Activated CD8-positive, alpha-beta memory T cell treated with anti-CD3 and anti-CD28 coated beads, Interleukin-2, amount 10 ng/mL, durations not matched to agents 7 days and 5 days (primary cell): ENCODE results near the gene USP49. TPM values are rescaled to one million over a fixed set of nuclear protein-coding genes. Genes with fewer than 3 reads are reported as not detected.

Source experiments
- ATAC-seq: fragments of 150-1000 bp; cut with Tn5 transposase; one replicate; pipeline ENCODE4 v1.10.0; 2021; ENCODE audit warnings: moderate library complexity
- CTCF ChIA-PET: fragments of 350-600 bp; sonication (Branson Sonifier 250); formaldehyde crosslinking; loops from one replicate; lab custom pipeline; 2021; ENCODE audit warnings: antibody characterized with exemption; lab: Charles Lee
- DNase-seq: peaks from one replicate; pipeline ENCODE4 v3.0.0-alpha.2; 2020
- H3K27ac Mint-ChIP-seq: one replicate; pipeline ENCODE4 v1.8.0; 2021; ENCODE audit warnings: mild to moderate bottlenecking, mixed read lengths
- H3K27me3 Mint-ChIP-seq: one replicate; pipeline ENCODE4 v1.8.0; 2021; ENCODE audit warnings: mixed read lengths
- H3K36me3 Mint-ChIP-seq: one replicate; pipeline ENCODE4 v1.8.0; 2021; ENCODE audit warnings: mild to moderate bottlenecking, mixed read lengths
- H3K4me1 Mint-ChIP-seq: one replicate; pipeline ENCODE4 v1.8.0; 2021; ENCODE audit warnings: mixed read lengths
- H3K4me3 Mint-ChIP-seq: one replicate; pipeline ENCODE4 v1.8.0; 2021; ENCODE audit warnings: mild to moderate bottlenecking, moderate library complexity, mixed read lengths
- H3K9me3 Mint-ChIP-seq: one replicate; pipeline ENCODE4 v1.8.0; 2022; ENCODE audit warnings: low read depth, mixed read lengths
- total RNA-seq, 2 experiments: library from RNA; stranded (reverse); gene quantifications; one replicate each; pipeline ENCODE4 v1.2.3, GENCODE V29; 2021

Gene USP49
- total RNA-seq, 2 experiments from 2014 or later, result 7.7 to 9.1 TPM

DNA sequence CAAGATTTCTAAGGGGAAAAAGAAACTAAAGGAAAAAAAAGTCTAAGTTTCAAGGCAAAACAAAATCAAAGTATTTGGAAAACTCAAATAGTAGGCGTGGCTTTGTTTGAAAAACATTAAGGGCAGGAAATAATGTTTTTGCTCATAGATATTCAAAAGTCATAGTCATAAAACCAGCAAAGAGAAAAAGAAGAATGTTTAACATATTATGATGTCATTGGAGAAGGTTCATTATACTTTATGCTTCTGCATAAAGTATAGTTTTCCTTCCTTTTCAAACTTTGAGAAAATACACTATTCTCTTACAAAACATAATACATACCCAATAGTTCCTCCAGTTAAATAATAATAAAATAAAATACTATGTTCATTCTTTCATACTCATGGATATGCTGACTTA is 13.7 kb downstream of the USP49 start:
- DNase-seq, result no peak
- Mint-ChIP-seq H3K27me3 (no peaks in the 10 kb centered on the region), H3K4me1 (no peaks in the 10 kb centered on the region), H3K9me3 (no peaks in the 10 kb centered on the region), H3K27ac (no peak overlapping the region), H3K36me3 (peaks cover 2% of the 10 kb centered on the region), H3K4me3 (no peak overlapping the region)
- no peak for ATAC-seq
- CTCF ChIA-PET, result no interaction called here

DNA sequence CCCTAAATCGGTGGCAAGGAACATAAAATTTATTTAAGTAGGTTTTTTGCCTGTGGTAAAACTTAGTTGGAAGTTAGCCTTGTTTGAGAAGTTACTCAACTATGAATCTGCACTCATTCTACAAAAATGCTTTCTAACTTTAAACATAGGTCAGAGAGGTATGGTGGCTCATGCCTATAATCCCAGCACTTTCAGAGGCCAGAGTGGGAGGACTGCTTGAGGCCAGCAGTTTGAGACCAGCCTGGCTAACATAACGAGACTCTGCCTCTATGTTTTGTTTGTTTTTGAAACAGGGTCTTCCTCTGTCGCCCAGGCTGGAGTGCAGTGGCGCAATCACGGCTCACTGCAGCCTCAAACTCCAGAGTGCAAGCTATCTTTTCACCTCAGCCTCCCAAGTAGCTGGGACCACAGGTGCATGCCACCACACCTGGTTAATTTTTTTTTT is 16.2 kb downstream of the USP49 start:
- ATAC-seq (no peak), DNase-seq (no peak)
- no peak overlapping the region for H3K27ac Mint-ChIP-seq
- H3K9me3 Mint-ChIP-seq, result no peaks in the 10 kb centered on the region
- no peak overlapping the region for H3K4me3 Mint-ChIP-seq
- H3K36me3 Mint-ChIP-seq, result peaks cover 2% of the 10 kb centered on the region
- no peaks in the 10 kb centered on the region for H3K27me3 Mint-ChIP-seq
- CTCF ChIA-PET, result no interaction called here
- H3K4me1 Mint-ChIP-seq, result no peaks in the 10 kb centered on the region

DNA sequence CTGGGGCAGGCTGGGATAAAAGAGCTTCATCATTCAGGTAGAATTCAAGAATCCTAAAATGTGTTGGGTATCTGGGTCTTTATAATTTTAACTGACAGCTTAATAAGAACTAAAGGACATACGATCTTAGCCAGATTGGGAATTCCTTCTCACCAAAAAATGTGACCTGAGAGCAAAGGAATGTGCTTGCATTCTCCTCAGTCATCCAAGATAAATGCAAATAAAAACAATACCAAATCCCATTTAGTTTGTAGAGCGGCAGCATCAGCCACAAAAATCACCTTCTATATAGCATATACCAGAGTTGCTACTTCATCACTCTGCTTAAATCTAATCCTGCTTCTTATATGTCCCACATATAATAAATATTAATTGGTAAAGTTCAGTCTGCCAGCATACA is 16.9 kb downstream of the USP49 start:
- no peaks in the 10 kb centered on the region for H3K4me1 Mint-ChIP-seq
- ATAC-seq (no peak), DNase-seq (no peak)
- no peaks in the 10 kb centered on the region for H3K9me3 Mint-ChIP-seq
- H3K36me3 Mint-ChIP-seq, result peaks cover 2% of the 10 kb centered on the region
- CTCF ChIA-PET, result interaction anchor here (1.4 kb wide), 1 partner anchor 166 kb away, joined by 3 read pairs; no protein-coding TSS in a partner anchor
- no peak overlapping the region for H3K27ac Mint-ChIP-seq
- H3K27me3 Mint-ChIP-seq, result no peaks in the 10 kb centered on the region
- H3K4me3 Mint-ChIP-seq, result no peak overlapping the region

DNA sequence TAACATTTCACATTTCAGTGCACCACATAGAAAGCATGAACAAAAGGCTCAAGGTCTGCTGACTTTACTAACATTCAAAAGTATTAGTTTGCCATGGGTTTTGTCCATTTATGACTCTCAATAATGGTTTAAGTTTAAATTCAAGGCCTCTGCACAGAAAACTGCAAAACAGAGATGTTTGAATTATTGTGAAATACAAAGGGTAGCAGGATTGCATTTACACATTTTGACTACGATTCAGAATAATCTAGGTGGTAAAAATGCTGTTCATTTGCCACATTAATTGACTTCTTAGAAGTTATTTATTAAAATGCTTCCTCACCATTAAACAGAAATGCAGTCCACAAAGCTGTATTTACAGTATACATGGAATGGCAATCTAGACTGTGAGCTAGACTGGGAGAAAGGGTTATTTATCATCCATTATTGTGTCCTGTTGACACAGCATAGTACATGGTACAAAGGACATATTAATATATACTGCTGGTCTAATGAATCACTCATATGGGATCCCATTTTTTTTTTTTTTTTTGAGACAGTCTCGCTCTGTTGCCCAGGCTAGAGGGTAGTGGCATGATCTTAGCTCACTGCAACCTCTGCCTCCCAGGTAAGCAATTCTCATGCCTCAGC is 18.0 kb downstream of the USP49 start:
- no peaks in the 10 kb centered on the region for H3K27me3 Mint-ChIP-seq
- H3K4me3 Mint-ChIP-seq, result no peak overlapping the region
- peaks cover 2% of the 10 kb centered on the region for H3K36me3 Mint-ChIP-seq
- CTCF ChIA-PET, result interaction anchor here (1.4 kb wide), 2 partner anchors 33 to 167 kb away, joined by 3 read pairs; no protein-coding TSS in a partner anchor
- DNase-seq (no peak), ATAC-seq (no peak)
- no peak overlapping the region for H3K27ac Mint-ChIP-seq
- no peaks in the 10 kb centered on the region for H3K4me1 Mint-ChIP-seq
- H3K9me3 Mint-ChIP-seq, result no peaks in the 10 kb centered on the region

DNA sequence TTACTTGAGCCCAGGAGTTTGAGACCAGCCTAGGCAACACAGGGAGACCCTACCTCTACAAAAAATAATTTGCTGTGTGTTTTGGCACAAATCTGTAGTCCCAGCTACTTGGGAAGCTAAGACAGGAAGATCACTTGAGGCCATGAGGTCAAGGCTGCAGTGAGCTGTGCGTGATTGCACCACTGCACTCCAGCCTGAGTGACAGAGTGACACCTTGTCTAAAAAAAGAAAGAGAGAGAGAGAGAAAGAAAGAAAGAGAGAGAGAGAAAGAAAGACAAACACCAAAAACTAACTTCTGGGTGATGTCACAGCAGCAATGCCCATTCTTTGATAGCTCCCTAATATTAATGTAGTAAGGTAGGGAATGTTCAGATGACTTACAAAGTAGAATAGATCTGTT is 20.4 kb downstream of the USP49 start:
- H3K27ac Mint-ChIP-seq, result no peak overlapping the region
- no peak for ATAC-seq
- CTCF ChIA-PET, result interaction anchor here (1.4 to 1.6 kb wide), 2 partner anchors 46 to 87 kb away, joined by 4 to 5 read pairs; partner anchors contain the start of genes BYSL, MED20 and TOMM6
- H3K4me1 Mint-ChIP-seq, result peaks cover 4% of the 10 kb centered on the region
- no peaks in the 10 kb centered on the region for H3K27me3 Mint-ChIP-seq
- DNase-seq, result no peak
- H3K9me3 Mint-ChIP-seq, result no peaks in the 10 kb centered on the region
- no peak overlapping the region for H3K4me3 Mint-ChIP-seq
- H3K36me3 Mint-ChIP-seq, result peaks cover 2% of the 10 kb centered on the region

DNA sequence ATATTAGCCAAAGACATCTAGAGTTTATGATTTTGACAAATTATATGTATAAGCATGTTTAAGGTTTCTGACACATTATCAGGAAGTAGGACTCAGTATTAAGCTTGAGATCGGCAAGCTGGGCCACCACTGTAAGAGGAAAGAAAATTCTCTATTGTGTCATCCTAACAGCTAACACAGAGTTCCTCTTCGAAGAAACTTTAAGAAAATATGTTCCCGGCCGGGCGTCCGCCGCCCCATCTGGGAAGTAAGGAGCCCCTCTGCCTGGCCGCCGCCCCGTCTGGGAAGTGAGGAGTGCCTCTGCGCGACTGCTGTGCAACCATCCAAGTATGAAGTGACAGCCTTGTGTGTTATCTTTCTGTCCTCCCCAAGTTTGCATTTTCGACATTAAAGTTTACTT is 23.0 kb downstream of the USP49 start:
- no peak overlapping the region for H3K4me3 Mint-ChIP-seq
- ATAC-seq (no peak), DNase-seq (no peak)
- H3K9me3 Mint-ChIP-seq, result no peaks in the 10 kb centered on the region
- H3K4me1 Mint-ChIP-seq, result peaks cover 4% of the 10 kb centered on the region
- no peak overlapping the region for H3K27ac Mint-ChIP-seq
- no peaks in the 10 kb centered on the region for H3K27me3 Mint-ChIP-seq
- H3K36me3 Mint-ChIP-seq, result peaks cover 2% of the 10 kb centered on the region
- CTCF ChIA-PET, result no interaction called here

DNA sequence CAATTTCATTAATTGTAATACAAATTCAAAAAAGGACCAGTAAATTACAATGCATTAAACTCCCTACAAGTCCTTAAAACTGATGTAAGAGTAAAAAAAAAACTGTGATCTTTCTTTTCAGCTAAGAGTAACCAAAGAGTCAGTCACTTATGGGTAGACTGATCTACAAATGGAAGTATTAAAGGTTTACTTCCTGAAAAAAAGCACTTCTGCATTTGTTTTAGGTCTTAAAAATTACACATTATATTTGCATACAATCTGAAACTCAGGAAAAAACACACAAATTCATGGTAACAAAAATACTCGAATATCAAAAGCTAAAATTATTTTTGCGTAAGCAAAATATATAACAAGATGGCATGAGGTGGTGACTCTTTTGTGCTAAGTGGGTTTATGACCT is 23.5 kb downstream of the USP49 start:
- Mint-ChIP-seq H3K27me3 (no peaks in the 10 kb centered on the region), H3K4me1 (peaks cover 4% of the 10 kb centered on the region), H3K9me3 (no peaks in the 10 kb centered on the region), H3K36me3 (peaks cover 2% of the 10 kb centered on the region), H3K4me3 (no peak overlapping the region), H3K27ac (no peak overlapping the region)
- ATAC-seq, result no peak
- DNase-seq, result no peak
- CTCF ChIA-PET, result no interaction called here

DNA sequence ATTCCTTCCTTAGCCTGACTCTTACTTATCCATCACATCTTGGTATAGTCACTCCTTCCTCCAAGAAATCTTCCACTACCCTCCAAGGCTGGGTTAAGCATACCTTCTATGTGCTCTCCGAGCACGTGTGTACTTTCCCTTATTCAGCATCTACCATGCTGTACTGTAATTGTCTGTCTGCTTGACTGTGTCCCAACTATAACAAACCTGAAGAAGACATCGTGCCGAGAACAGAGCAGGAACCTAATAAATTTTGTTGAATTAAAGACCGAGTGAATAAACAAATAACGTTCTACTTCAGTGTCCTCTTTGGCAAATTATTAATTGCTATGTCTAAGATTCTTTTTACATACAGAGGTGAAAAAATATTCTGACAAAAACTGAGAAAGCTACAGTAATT is 35.8 kb downstream of the USP49 start:
- DNase-seq, result no peak
- ATAC-seq, result no peak
- Mint-ChIP-seq H3K27me3 (no peaks in the 10 kb centered on the region), H3K9me3 (no peaks in the 10 kb centered on the region), H3K27ac (no peak overlapping the region), H3K4me1 (no peaks in the 10 kb centered on the region), H3K4me3 (no peak overlapping the region), H3K36me3 (peaks cover 1% of the 10 kb centered on the region)
- CTCF ChIA-PET, result no interaction called here

DNA sequence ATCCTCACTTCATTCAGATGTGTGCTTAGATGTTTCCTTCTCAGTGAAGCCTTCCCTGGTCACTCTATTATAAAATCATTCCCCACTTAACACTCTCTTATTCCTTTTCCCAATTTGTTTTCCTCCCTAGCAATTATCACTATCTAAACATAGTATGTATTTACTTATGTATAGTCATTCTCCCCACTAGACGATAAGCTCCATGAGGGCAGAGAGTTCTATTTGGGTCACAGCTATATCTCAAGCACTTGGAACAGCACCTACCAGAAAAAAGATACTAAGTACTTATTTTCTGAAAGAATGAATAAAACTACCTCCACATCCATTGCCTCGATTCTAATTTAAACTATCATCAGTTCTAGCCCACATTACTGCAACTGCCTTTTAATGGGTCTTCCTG is 36.5 kb downstream of the USP49 start:
- ATAC-seq (no peak), DNase-seq (no peak)
- CTCF ChIA-PET, result interaction anchor here (1.4 kb wide), 1 partner anchor 11 kb away, joined by 3 read pairs; no protein-coding TSS in a partner anchor
- no peak overlapping the region for H3K4me3 Mint-ChIP-seq
- H3K9me3 Mint-ChIP-seq, result no peaks in the 10 kb centered on the region
- no peaks in the 10 kb centered on the region for H3K27me3 Mint-ChIP-seq
- H3K4me1 Mint-ChIP-seq, result no peaks in the 10 kb centered on the region
- peaks cover 1% of the 10 kb centered on the region for H3K36me3 Mint-ChIP-seq
- no peak overlapping the region for H3K27ac Mint-ChIP-seq

DNA sequence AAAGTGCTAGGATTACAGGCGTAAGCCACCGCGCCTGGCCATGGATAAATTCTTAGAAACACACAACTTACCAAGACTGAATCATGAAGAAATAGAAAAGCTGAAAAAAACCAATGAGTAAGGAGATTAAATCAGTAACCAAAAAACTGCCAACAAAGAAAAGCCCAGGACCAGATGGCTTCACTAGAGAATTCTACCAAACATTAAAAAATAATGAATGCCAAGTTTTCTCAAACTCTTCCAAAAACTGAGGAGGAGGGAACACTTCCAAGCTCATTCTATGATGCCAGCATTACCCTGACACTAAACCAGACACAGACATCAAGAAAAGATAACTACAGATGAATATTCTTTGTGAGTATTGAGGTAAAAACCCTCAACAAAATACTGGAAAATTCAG is 44.3 kb downstream of the USP49 start:
- ATAC-seq, result no peak
- H3K27ac Mint-ChIP-seq, result no peak overlapping the region
- DNase-seq, result no peak

DNA sequence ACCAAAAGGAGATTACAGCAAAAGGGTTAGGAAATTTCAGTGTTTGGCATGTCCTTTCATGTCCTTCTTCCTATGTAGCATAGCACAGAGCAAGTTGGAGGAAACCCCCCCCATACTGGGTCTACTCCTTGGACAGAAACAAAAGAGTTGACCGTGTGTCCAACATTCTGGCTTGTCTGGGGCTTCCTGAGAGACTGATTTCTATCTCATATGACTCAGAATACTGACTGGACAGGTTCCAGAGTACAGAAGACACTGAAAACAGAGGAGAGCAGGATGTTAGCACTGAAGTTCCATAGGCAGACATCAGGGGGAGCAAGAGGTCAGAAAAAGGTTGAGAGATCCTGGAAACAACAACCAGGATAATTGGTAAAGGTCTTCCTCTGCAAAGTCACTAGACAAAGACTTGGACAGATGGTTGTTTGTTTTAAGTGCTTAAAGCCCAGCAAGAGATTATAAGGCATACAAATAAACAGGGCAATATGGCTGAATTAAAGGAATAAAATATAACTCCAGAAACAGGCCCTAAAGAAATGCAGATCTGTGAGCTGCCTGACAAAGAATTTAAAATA is 48.4 kb downstream of the USP49 start:
- Mint-ChIP-seq H3K4me1 (peaks cover 9% of the 10 kb centered on the region), H3K9me3 (no peaks in the 10 kb centered on the region), H3K4me3 (no peak overlapping the region), H3K27me3 (no peaks in the 10 kb centered on the region), H3K27ac (peak overlapping the region; percentile 22), H3K36me3 (peaks cover 5% of the 10 kb centered on the region)
- DNase-seq (peak; percentile 71), ATAC-seq (peak; percentile 90)
- CTCF ChIA-PET, result interaction anchor here (0.7 to 9.4 kb wide), 17 partner anchors 10 to 257 kb away, joined by 3 to 108 read pairs (median 5); partner anchors contain the start of genes BYSL, MED20, TAF8 and TOMM6

More for the DNA sequence above, 44.3 kb downstream of the USP49 start:
- CTCF ChIA-PET, result no interaction called here
- Mint-ChIP-seq H3K4me1 (peaks cover 9% of the 10 kb centered on the region), H3K4me3 (no peak overlapping the region), H3K9me3 (no peaks in the 10 kb centered on the region), H3K36me3 (peaks cover 7% of the 10 kb centered on the region), H3K27me3 (no peaks in the 10 kb centered on the region)

DNA sequence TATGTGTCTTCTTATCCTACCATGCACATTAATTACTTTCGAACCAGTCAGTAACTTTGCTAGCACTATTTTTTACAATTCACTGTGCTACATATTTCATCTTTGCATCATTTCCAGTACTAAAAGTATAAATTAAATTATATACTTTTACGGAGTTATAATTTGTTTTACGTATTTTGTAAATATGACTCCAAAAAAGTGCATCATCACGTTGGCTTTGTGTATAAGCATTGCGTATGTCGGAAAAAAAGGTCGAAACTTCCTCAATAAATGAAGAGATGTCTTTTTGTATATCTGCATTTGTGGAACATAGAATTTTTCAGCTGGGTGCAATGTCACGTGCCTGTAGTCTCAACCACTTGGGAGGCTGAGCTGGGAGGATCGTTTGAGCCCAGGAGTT is 52.0 kb downstream of the USP49 start:
- no peak for DNase-seq
- peaks cover 3% of the 10 kb centered on the region for H3K36me3 Mint-ChIP-seq
- no peak for ATAC-seq
- H3K4me3 Mint-ChIP-seq, result no peak overlapping the region
- no peaks in the 10 kb centered on the region for H3K9me3 Mint-ChIP-seq
- CTCF ChIA-PET, result interaction anchor here (0.9 to 9.4 kb wide), 3 partner anchors 53 to 688 kb away, joined by 3 to 108 read pairs (median 3); no protein-coding TSS in a partner anchor
- H3K27ac Mint-ChIP-seq, result no peak overlapping the region
- no peaks in the 10 kb centered on the region for H3K27me3 Mint-ChIP-seq
- H3K4me1 Mint-ChIP-seq, result peaks cover 9% of the 10 kb centered on the region

DNA sequence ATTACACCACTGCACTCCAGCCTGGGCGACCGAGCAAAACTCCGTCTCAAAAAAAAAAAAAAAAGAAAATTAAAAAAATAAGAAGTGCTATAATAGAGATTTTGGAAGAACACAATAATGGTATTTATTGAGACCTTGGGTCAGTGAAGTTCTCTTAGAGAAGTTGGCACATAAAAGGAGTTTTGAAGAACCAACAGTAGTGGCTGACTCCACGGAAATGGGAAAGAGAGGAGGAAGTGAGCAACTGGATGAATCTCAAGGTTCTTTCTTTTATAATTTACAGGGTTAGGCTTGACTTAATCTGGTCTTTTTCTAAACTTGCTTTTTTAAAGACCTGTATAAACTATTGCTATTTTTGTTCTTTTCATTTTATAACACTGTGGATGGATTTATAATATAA is 54.8 kb downstream of the USP49 start:
- DNase-seq, result no peak
- CTCF ChIA-PET, result interaction anchor here (1.3 to 9.4 kb wide), 2 partner anchors 205 to 210 kb away, joined by 4 to 108 read pairs; partner anchors contain the start of gene TAF8
- Mint-ChIP-seq H3K9me3 (no peaks in the 10 kb centered on the region), H3K27me3 (no peaks in the 10 kb centered on the region), H3K27ac (no peak overlapping the region), H3K4me3 (no peak overlapping the region), H3K4me1 (no peaks in the 10 kb centered on the region), H3K36me3 (peaks cover 4% of the 10 kb centered on the region)
- ATAC-seq, result no peak

DNA sequence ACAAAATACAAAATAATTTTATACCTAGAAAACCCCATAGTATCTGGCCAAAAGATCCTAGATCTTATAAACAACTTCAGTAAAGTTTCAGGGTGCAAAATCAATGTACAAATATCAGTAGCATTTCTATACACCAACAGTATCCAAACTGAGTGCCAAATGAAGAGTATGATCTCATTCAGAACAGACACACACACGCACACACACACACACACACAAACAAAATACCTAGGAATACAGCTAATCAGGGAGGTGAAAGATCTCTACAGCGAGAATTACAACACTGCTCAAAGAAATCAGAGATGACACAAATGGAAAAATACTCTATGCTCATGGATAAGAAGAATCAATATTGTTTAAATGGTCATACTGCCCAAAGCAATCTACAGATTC is 58.5 kb downstream of the USP49 start:
- Mint-ChIP-seq H3K36me3 (peaks cover 4% of the 10 kb centered on the region), H3K9me3 (no peaks in the 10 kb centered on the region), H3K4me3 (no peak overlapping the region), H3K27ac (no peak overlapping the region), H3K27me3 (no peaks in the 10 kb centered on the region), H3K4me1 (no peaks in the 10 kb centered on the region)
- CTCF ChIA-PET, result no interaction called here
- ATAC-seq, result no peak
- no peak for DNase-seq
